H9 (cell line): ENCODE results near the gene CHN2. TPM values are rescaled to one million over a fixed set of nuclear protein-coding genes. Genes with fewer than 3 reads are reported as not detected.

Source experiments
- DNase-seq: peaks from one replicate; pipeline ENCODE4 v3.0.0-alpha.2; 2017
- H2AFZ ChIP-seq: one replicate; pipeline ENCODE4 v1.6.1; 2013; ENCODE audit warnings: mild to moderate bottlenecking, low read length, control low read depth, moderate library complexity
- H2AK5ac ChIP-seq: 2 replicates; pipeline ENCODE4 v1.6.1; 2013; ENCODE audit warnings: low read length, control low read depth, mixed read lengths; ENCODE audit not compliant: insufficient read length
- H2BK120ac ChIP-seq: one replicate; pipeline ENCODE4 v1.6.1; 2013; ENCODE audit warnings: low read depth, mild to moderate bottlenecking, low read length, control low read depth, inconsistent platforms; ENCODE audit not compliant: poor library complexity, severe bottlenecking
- H2BK12ac ChIP-seq: 2 replicates; pipeline ENCODE4 v1.6.1; 2013; ENCODE audit warnings: low read length, control low read depth, mixed read lengths, low read depth; ENCODE audit not compliant: insufficient read length
- H2BK15ac ChIP-seq: 2 replicates; pipeline ENCODE4 v1.6.1; 2013; ENCODE audit warnings: low read depth, low read length, control low read depth
- H2BK20ac ChIP-seq: one replicate; pipeline ENCODE4 v1.6.1; 2013; ENCODE audit warnings: low read depth, mild to moderate bottlenecking, low read length, control low read depth, inconsistent platforms; ENCODE audit not compliant: poor library complexity, severe bottlenecking
- H2BK5ac ChIP-seq: 2 replicates; pipeline ENCODE4 v1.6.1; 2013; ENCODE audit warnings: low read length, control low read depth, mixed read lengths; ENCODE audit not compliant: insufficient read length
- H3K14ac ChIP-seq: 2 replicates; pipeline ENCODE4 v1.6.1; 2013; ENCODE audit warnings: low read length, control low read depth; ENCODE audit not compliant: insufficient read depth
- H3K18ac ChIP-seq: 2 replicates; pipeline ENCODE4 v1.6.1; 2013; ENCODE audit warnings: low read depth, mild to moderate bottlenecking, mixed read lengths, low read length, control low read depth; ENCODE audit not compliant: insufficient read length
- H3K23ac ChIP-seq: 2 replicates; pipeline ENCODE4 v1.6.1; 2013; ENCODE audit warnings: low read length, control low read depth, mixed read lengths, low read depth; ENCODE audit not compliant: insufficient read length
- H3K23me2 ChIP-seq: 2 replicates; pipeline ENCODE4 v1.6.1; 2013; ENCODE audit warnings: low read depth, mild to moderate bottlenecking, mixed read lengths, low read length, control low read depth; ENCODE audit not compliant: insufficient read length, poor library complexity, severe bottlenecking
- H3K27ac ChIP-seq: 2 replicates; pipeline ENCODE4 v1.5.1; 2013; ENCODE audit warnings: low read length, control low read depth, mixed read lengths, low read depth; ENCODE audit not compliant: insufficient read length
- H3K27me3 ChIP-seq: 2 replicates; pipeline ENCODE4 v1.6.1; 2013; ENCODE audit warnings: low read length, control low read depth, inconsistent platforms; ENCODE audit not compliant: insufficient read depth
- H3K4ac ChIP-seq: 2 replicates; pipeline ENCODE4 v1.6.1; 2013; ENCODE audit warnings: low read depth, mild to moderate bottlenecking, control low read depth, inconsistent platforms, low read length, moderate library complexity
- H3K4me1 ChIP-seq: 2 replicates; pipeline ENCODE4 v1.6.1; 2013; ENCODE audit warnings: low read length, control low read depth, inconsistent platforms; ENCODE audit not compliant: insufficient read depth
- H3K4me2 ChIP-seq: 2 replicates; pipeline ENCODE4 v1.6.1; 2013; ENCODE audit warnings: low read length, control low read depth, mixed read lengths; ENCODE audit not compliant: insufficient read length, insufficient read depth
- H3K56ac ChIP-seq: 2 replicates; pipeline ENCODE4 v1.6.1; 2013; ENCODE audit warnings: low read depth, mild to moderate bottlenecking, mixed read lengths, low read length, control low read depth; ENCODE audit not compliant: insufficient read length
- H3K79me1 ChIP-seq: 2 replicates; pipeline ENCODE4 v1.6.1; 2013; ENCODE audit warnings: low read depth, mild to moderate bottlenecking, moderate library complexity, low read length, control low read depth, inconsistent platforms; ENCODE audit not compliant: insufficient read depth, poor library complexity, severe bottlenecking
- H3K79me2 ChIP-seq: 2 replicates; pipeline ENCODE4 v1.6.1; 2013; ENCODE audit warnings: low read length, control low read depth, inconsistent platforms; ENCODE audit not compliant: insufficient read depth
- H3K9ac ChIP-seq: 2 replicates; pipeline ENCODE4 v1.6.1; 2013; ENCODE audit warnings: low read length, control low read depth, mixed read lengths; ENCODE audit not compliant: insufficient read length; ENCODE audit errors: extremely low read depth
- H3K9me3 ChIP-seq: one replicate; pipeline ENCODE4 v1.6.1; 2013; ENCODE audit warnings: low read depth, low read length, inconsistent platforms; ENCODE audit not compliant: control insufficient read depth
- H3T11ph ChIP-seq: one replicate; pipeline ENCODE4 v1.6.1; 2013; ENCODE audit warnings: mild to moderate bottlenecking, low read length, control low read depth, inconsistent platforms
- H4K20me1 ChIP-seq: one replicate; pipeline ENCODE4 v1.6.1; 2013; ENCODE audit not compliant: control insufficient read depth, insufficient read length, insufficient read depth
- H4K5ac ChIP-seq: 2 replicates; pipeline ENCODE4 v1.6.1; 2013; ENCODE audit warnings: low read depth, mild to moderate bottlenecking, mixed read lengths, low read length, control low read depth; ENCODE audit not compliant: insufficient read length
- H4K8ac ChIP-seq: replicated peaks from 2 replicates; pipeline ENCODE4 v1.6.1; 2013; ENCODE audit warnings: low read length, control low read depth, mixed read lengths, low read depth; ENCODE audit not compliant: insufficient read length
- H4K91ac ChIP-seq: 2 replicates; pipeline ENCODE4 v1.6.1; 2013; ENCODE audit warnings: low read depth, mild to moderate bottlenecking, moderate library complexity, mixed read lengths, low read length, control low read depth; ENCODE audit not compliant: insufficient read length
- H3K27ac Mint-ChIP-seq, 3 experiments: 2 replicates in 2 of 3; 3 replicates in 1 of 3; pipeline ENCODE4 v1.8.0; 2020 to 2021; ENCODE audit warnings: mixed read lengths in 3 of 3, mild to moderate bottlenecking in 1 of 3, moderate library complexity in 1 of 3
- H3K27me3 Mint-ChIP-seq: 2 replicates; pipeline ENCODE4 v1.8.0; 2021; ENCODE audit warnings: low read depth, mild to moderate bottlenecking, moderate library complexity, mixed read lengths
- H3K36me3 Mint-ChIP-seq, 3 experiments: 2 replicates in 2 of 3; 3 replicates in 1 of 3; pipeline ENCODE4 v1.8.0; 2020 to 2021; ENCODE audit warnings: low read depth in 3 of 3, mixed read lengths in 3 of 3; ENCODE audit not compliant: insufficient read depth in 1 of 3
- H3K4me1 Mint-ChIP-seq, 2 experiments: 2 replicates each; pipeline ENCODE4 v1.8.0; 2020; ENCODE audit warnings: mixed read lengths in 2 of 2
- H3K4me3 Mint-ChIP-seq, 2 experiments: 2 replicates in 1 of 2; 3 replicates in 1 of 2; pipeline ENCODE4 v1.8.0; 2020 to 2021; ENCODE audit warnings: mild to moderate bottlenecking in 2 of 2, mixed read lengths in 2 of 2, moderate library complexity in 1 of 2
- H3K9me3 Mint-ChIP-seq, 2 experiments: 2 replicates in 1 of 2; 3 replicates in 1 of 2; pipeline ENCODE4 v1.8.0; 2020; ENCODE audit warnings: mild to moderate bottlenecking in 2 of 2, mixed read lengths in 2 of 2, moderate library complexity in 1 of 2
- CTCF ChIP-seq: fragments of 200-600 bp; sonication (generic); conservative IDR thresholded peaks from 3 replicates; pipeline ENCODE4 v1.8.0; 2021; ENCODE audit warnings: antibody characterized with exemption, mild to moderate bottlenecking
- WGBS: extraction: QIAGEN DNeasy Blood & Tissue Kit; methylation state at CpG from one replicate; pipeline ENCODE4 v1.1.7; 2013; ENCODE audit warnings: missing lambda C conversion rate, low lambda C conversion rate, mixed read lengths; ENCODE audit not compliant: insufficient read length; ENCODE audit errors: extremely low coverage; 5-methylcytosine and 5-hydroxymethylcytosine counted together
- total RNA-seq: library from RNA; stranded (reverse); gene quantifications from 2 replicates; pipeline ENCODE4 v1.2.1, GENCODE V29; 2021

CHN2 gene
- total RNA-seq, 1 experiment from 2014 or later: 3.3 TPM

GRCh38 chr7:29243910-29244655 lies 49.5 kb downstream of the CHN2 start:
- Histone ChIP-seq H3K27ac (no peak overlapping the region), H4K5ac (no peak overlapping the region), H4K8ac (no peak overlapping the region), H3K79me1 (no peaks in the 10 kb centered on the region), H3K56ac (no peak overlapping the region), H3K14ac (no peak overlapping the region), H3K27me3 (no peaks in the 10 kb centered on the region), H3K4ac (no peak overlapping the region), H2AFZ (no peak overlapping the region), H2BK15ac (no peak overlapping the region), H3T11ph (no peak overlapping the region), H3K4me1 (peaks cover 7% of the 10 kb centered on the region; the same call in 1 of the 2 replicates), H2BK5ac (no peak overlapping the region), H2BK120ac (no peak overlapping the region), H3K18ac (no peak overlapping the region), H3K4me2 (no peak overlapping the region), H3K79me2 (no peaks in the 10 kb centered on the region), H2BK20ac (no peak overlapping the region), H3K23me2 (no peaks in the 10 kb centered on the region), H3K23ac (no peak overlapping the region), H3K9me3 (no peaks in the 10 kb centered on the region), H4K20me1 (no peaks in the 10 kb centered on the region), H2AK5ac (no peak overlapping the region), H4K91ac (no peak overlapping the region), H3K9ac (no peak overlapping the region), H2BK12ac (no peak overlapping the region)
- DNase-seq: peak; percentile 82
- peaks cover 1% of the 10 kb centered on the region; the same call in 1 of the 2 replicates for H3K27me3 Mint-ChIP-seq
- H3K4me3 Mint-ChIP-seq: no peak overlapping the region
- peaks cover 4 to 7% of the 10 kb centered on the region in 2 experiments; a peak in 3 of 5 replicates for H3K9me3 Mint-ChIP-seq
- TF ChIP-seq CTCF: peak; percentile 73
- WGBS: no CpG with 5 or more reads among the region's 11 CpGs
- H3K4me1 Mint-ChIP-seq: peaks cover 13 to 18% of the 10 kb centered on the region in 2 experiments
- H3K36me3 Mint-ChIP-seq: peaks cover 3 to 8% (median 5%) of the 10 kb centered on the region in 3 experiments; a peak in 5 of 7 replicates
- H3K27ac Mint-ChIP-seq: peak overlapping the region in 2 of 3 experiments; percentile 4 to 38; a peak in 3 of 7 replicates
